RPMI8226 (cell line): ENCODE measurements around the gene CRK.
"Not testable (repeated sequence)": the region's sequence is repeated elsewhere in the genome, so short reads cannot be mapped to it uniquely, and the experiment has no call there.

Experiments used
- DNase-seq: peaks from one replicate; pipeline ENCODE4 v3.0.0-alpha.2; 2015

CRK gene

DNA sequence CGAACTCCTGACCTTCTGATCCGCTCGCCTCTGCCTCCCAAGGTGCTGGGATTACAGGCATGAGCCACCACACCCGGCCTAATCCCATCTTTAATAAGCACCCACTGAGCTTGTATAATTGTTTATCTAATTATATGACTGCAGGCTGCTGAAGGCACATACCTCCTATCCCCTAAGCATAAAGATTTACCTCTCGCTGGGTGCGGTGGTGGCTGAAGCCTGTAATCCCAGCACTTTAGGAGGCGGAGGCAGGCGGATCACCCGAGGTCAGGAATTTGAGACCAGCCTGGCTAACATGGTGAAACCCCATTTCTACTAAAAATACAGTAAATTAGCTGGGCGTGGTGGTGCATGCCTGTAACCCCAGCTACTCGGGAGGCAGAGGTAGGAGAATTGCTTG, 35.9 kb downstream of the CRK start:
- no peak for DNase-seq

DNA sequence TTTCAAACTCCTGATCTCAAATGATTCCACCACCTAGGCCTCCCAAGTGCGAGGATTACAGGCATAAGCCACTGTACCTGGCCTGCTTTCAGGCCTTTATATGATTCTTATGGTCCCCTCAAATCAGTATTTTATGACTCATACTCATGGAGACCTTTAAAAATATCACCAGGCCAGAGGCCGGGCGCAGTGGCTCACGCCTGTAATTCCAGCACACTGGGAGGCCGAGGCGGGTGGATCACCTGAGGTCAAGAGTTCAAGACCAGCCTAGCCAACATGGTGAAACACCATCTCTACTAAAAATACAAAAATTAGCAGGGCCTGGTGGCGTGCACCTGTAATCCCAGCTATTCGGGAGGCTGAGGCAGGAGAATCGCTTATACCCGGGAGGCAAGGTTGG, 37.6 kb downstream of the CRK start:
- DNase-seq: not testable (repeated sequence)

DNA sequence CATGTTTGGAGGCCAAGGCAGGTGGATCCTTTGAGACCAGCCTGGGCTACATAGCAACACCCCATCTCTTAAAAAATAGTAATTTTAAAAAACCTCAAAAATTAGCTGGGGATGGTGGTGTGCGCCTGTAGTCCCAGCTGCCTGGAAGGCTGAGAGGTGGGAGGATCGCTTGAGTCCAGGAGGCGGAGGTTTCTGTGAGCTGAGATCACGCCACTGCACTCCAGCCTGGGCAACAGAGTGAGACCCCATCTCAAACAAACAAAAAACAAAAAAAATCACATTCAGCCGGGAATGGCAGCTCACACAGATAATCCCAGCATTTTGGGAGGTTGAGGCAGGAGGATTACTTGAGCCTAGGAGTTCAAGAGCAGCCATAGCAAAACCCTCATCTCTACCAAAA, 39.6 kb downstream of the CRK start:
- no peak for DNase-seq

DNA sequence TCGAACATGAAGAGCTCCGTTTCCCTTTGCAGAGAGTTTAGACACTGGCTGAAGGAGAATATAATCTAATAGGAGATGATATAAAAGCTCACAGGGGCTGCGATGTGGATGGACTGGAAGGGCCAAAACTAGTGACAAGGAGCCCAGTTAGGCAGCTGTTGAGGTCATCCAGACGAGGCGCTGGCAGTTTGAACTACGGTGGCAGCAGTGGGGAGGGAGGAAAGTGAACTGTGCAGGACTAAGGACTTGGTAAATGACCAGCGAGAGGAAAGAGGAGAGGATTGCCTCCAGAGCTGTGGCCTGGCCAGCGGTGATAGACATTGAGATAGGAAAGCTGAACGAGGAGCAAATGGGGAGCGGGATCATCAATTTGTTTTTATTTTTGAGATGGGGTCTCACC, 41.4 kb downstream of the CRK start:
- no peak for DNase-seq

DNA sequence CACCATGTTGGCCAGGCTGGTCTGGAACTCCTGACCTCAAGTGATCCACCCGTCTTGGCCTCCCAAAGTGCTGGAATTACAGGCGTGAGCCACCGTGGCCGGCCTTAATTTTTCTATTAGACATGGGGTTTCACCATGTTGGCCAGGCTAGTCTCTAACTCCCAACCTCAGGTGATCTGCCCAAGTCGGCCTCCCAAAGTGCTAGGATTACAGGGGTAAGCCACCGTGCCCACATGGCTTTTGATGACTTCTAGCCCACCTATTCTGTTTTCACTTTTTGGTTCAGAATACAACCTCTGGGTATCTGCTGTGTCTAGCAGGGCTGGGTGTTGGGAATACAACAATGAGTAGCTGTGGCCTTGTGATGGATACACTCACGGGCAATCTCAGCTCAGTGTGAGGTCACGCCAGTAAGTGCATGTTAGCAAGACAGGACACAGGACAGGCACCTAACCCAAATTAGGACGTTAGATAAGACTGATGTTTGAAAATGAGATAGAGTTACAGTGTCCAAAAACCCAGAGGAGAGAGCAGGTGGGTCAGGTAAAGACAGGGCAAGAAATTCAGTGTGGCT, 41.9 kb downstream of the CRK start:
- no peak for DNase-seq

DNA sequence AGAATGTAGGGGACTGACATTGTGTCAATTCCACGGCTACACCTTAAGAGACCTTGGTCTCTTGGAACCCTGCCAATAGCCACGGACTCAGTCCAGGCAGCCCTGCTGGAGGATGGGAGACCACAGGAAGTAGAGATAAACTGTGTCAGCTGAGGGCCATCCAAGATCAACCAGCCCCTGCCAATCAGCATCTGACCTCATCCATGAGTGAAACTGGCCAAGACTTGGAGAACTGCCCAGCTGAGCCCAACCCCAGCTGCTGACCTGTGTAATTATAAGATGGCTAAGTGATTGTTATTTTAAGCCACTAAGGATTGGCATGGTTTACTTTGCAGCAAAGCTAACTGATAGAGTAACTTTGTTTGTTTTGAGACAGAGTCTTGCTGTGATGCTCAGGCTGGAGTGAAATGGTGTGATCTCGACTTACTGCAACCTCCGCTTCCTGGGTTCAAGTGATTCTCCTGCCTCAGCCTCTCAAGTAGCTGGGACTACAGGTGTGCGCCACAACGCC, 42.7 kb downstream of the CRK start:
- peak; percentile 95 for DNase-seq

DNA sequence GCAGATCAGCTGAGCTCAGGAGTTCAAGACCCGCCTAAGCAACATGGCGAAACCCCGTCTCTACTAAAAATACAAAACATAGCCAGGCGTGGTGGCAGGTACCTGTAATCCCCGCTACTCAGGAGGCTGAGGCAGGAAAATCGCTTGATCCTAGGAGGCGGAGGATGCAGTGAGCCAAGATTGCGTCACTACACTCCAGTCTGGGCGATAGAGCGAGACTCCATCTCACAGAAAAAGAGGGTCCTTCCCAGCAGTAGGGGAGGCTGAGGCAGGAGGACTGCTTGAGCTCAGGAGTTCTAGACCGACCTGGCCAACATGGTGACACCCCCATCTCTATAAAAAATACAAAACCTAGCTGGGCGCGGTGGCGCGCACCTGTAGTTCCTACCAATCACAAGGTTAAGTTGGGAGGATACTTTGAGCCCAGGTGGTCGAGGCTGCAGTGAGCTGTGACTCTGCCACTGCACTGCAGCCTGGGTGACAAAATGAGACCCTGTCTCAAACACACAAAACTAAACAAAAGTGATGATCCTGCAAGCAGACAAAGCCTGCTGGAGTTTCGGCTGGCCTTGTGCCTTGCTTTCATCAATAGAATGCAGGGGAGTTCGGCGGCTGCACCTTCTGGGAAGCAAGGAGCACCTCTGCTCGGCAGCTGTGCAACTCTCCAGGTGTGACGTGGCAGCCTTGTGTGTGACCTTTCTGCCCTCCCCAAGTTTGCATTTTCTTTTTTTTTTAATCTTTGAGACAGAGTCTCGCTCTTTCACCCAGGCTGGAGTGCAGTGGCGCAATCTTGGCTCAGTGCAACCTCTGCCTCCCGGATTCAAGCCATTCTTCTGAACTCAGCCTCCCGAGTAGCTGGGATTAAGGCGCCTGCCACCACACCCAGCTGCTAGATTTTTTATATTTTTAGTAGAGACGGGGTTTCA, 43.6 kb downstream of the CRK start:
- peak; percentile 89 for DNase-seq

DNA sequence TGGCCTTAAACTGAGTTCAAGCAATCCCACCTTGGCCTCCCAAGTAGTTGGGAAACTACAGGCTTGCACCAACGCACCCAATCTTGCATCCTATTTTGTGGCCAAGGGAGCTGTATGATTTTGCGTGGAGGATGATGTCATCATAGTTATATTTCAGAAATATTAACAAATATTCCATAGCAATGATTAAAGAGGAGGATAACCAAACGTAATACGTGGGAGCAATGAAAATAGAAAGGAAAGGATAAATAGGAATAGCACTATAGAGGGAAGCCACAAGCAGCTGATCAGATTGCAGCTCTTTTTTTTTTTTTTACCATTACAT, 53.8 kb downstream of the CRK start:
- no peak for DNase-seq

DNA sequence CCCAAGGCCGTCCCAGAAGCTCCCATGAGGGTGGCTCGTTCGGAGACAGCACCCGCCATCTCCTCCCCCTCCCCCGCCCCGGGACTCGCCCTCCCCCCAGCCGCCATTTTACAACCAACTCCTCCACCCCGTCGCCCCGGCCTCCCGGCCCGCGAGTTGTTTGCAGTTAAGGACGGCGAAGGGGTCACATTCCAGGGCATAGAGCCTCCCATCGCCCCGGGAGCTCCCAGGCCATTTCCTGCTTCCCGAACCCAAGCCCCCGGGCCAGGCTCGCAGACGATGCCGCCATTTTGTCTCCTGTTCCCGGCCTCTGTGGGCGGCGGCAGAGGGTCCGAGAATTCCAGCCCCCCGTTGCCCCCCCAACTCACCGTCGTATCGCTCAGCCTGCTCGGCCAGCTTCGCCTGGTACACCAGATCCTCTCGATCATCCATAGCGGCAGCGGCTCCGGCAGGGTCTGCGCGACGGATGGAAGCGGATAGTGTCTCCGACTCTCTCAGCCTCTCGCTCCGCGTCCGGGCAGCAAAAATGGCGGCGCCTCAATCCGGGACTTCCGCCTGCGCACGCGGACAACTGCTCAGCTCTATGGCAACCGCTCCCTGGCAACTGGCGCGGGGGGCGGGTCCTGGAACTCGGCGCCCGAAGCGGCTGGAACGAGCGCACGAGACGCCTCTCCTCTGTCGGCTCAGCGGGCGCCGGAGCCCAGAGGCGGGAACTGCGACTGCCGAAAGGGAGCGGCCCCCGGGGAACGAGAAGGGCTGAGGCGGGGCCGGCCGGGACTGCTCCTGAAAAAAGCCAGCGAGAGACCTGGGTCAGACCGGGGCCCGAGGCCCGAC, 56.1 kb downstream of the CRK start, which contains the start of gene YWHAE:
Gene YWHAE (minus strand): TSS at position 544 of the 834 bp plus-strand sequence. CDS start 112 bp downstream, at position 432.
- DNase-seq: peak; percentile 95

DNA sequence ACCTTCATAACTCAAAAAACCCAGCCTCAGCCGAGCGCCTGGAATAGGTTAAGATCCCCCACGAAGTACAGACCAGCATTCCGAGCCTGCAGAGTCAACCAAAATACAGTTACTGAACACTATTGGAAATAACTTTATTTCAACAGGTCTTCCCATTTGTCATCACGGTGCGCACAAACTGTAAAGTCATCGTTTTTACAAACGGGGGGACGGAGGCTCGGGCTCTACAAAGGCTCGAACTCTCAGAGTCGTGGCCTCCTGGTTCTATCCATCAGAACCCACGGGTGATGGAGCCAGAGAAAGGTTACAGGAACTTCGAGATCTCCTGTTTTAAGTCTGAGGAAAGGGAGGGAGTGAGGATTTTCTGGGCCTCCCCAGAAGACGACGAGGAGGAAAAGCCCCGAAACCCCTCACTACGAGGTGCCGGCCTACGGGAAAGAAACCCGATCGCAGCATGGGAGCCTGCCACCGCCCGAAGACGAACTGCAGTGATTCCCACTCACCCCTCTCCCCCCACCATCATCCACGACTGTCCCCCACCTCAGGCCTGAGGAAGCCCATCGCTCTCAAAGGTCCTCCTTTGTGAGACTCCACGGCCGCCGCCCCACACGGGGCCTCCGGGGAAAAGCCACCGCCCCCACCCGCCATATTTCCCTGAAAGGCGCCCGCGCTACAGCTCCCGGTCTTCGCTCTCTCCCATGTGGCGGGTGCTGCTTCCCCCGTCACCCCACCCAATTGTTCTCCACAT, 56.9 kb downstream of the CRK start:
- peak; percentile 48 for DNase-seq

DNA sequence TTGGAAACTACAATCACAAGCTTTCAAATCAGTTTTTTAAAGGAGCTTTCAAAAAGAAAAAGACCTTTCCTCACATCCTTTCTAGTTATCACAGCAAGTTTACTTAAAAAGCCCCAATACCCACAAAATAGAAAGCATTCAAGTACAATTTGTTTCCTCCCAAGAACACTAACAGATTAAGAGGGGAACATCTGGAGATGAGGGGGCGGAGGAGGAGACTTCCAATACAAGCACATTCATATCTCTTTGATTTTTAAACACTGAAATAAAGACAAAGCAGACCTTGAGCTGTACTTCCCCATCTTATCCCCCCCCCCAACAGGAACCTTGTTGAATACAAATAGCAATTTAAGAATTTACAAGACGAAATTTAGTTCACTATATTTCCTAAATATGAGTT, 58.0 kb downstream of the CRK start:
- no peak for DNase-seq

DNA sequence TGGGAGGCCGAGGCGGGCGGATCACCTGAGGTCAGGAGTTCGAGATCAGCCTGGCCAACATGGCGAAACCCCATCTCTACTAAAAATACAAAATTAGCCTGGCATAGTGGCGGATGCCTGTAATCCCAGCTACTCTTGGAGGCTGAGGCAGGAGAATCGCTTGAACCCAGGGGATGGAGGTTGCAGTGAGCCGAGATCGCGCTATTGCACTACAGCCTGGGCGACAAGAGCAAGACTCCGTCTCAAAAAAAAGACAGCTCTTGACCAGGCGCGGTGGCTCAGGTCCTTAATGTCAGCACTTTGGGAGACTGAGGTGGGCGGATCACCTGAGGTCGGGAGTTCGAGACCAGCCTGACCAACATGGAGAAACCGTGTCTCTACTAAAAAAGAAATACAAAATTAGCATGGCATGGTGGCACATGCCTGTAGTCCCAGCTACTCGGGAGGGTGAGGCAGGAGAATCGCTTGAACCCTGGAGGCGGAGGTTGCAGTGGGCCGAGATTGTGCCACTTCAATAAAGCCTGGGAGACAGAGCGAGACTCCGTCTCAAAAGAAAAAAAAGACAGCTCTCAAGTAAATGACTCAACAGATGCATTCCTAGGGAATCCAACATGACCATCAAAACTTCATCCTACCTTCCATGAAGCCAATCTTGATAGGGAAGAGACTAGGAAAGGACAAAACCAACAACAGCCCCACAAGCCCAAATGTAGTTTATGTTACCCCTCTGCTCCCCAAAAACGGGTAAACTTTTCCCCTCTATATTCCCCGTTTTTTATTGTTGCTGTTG, 60.0 kb downstream of the CRK start:
- DNase-seq: not testable (repeated sequence)

DNA sequence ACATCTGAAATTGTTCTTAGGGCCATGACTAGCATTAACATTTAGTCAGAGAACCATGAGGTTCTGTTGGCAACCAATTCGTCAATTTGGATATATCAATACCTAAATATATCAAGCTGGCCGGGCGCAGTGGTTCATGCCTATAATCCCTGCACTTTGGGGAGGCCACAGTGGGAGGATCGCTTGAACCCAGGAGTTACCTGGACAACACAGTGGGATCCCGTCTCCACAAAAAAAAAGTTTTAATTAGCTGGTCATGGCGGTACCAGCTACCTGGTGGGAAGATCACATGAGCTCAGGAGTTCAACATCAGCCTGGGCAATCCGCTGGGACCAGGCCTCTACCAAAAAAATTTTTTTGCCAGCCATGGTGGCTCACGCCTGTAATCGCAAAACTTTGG, 64.5 kb downstream of the CRK start:
- no peak for DNase-seq

DNA sequence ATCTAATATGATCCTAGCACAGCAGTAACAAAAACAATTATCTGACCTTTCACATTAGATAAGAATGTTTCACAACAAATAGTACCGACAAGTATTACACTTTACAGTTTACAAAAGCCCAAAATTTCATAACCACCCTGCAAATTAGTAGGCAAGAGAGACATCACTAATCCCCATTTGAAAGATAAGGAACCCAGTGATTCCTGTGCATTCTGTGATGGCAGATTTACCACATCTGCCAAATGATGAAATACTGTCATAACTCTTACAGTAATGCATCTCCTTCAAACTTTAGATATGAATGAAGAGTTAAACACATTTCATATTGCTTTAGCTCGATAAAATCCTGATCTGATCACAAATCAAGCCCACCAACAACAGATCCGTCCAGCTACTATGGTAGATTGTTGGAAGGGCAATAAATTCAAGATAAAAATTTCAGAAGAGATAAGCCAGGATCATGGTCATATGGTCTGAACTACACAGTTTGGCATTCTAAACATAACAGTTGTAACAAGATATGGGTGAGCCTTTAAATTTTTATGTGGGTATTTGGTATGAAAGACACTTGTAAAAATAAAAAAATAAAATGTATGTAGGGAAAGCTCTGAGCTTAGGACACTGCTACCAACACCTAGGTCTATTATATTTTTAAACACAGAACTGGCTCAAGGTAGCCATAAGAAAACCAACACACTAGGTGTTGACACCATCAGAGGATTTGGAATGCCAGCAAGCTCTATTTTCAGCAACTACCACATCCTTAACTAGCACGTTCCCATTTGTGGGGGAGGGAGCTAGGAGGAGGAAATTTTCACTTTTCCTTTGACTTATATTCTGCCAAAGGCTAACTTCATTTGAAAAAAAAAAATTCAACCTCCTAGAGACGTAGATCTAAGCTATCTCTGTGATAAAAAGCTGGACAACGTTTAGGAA, 65.3 kb downstream of the CRK start:
- no peak for DNase-seq

DNA sequence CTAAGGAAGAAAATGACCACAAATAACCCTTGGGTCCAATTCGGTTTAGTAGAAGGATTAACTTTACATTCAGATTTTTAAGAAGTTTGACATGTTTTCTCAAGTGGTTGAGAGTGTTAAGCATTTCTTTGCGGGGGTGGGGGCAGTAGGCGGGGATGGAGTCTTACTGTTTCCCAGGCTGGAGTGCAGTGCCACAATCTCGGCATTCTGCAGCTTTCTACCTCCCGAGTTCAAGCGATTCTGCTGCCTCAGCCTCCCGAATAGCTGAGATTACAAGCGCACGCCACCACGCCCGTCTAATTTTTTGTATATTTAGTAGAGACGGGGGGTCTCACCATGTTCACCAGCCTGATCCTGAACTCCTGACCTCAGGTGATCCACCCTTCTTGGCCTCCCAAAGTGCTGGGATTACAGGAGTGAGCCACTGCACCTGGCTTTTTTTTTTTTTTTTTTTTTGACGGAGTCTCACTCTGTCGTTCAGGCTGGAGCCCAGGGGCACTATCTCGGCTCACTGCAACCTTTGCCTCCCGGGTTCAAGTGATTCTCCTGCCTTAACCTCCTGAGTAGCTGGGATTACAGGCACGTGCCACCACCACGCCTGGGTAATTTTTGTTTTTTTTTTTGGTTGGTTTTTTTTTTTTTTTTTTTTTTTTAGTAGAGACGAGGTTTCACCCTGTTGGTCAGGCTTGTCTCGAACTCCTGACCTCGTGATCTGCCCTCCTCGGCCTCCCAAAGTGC, 68.4 kb downstream of the CRK start:
- not testable (repeated sequence) for DNase-seq

DNA sequence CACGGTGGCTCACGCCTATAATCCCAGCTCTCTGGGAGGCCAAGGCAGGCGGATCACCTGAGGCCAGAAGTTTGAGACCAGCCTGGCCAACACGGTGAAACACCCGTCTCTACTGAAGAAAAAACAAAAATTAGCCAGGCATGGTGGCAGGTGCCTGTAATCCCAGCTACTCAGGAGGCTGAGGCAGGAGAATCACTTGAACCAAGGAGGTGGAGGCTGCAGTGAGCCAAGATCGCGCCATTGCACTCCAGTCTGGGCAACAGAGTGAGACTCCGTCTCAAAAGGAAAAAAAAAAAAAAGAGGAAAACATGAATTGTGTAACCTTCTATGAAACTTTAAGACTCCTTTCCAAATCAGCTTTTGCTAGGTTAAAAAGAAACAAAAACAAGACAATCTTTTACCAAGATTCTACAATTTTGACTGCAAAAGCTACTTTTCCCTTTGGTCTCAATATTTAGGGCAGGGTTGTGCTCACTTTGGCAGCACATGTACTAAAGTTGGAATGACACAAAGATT, 69.3 kb downstream of the CRK start:
- DNase-seq: not testable (repeated sequence)

DNA sequence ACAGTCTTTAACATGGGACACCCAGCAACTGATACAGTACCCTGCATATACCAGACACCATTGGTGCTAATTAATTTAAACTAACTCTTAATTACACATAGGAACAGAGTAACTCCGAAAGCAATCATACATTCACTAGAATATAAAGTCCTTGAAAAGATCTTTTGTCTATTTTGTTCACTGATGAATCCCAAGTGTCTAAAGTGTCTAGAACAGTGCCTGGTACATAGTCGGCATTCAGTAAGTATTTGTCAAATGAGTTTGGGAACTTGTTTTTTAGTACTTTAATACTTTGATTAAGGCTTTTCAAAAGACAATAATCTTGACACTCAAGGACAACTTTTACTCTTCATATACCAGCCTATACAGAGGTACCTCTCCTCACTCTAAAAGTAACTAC, 69.8 kb downstream of the CRK start:
- no peak for DNase-seq

DNA sequence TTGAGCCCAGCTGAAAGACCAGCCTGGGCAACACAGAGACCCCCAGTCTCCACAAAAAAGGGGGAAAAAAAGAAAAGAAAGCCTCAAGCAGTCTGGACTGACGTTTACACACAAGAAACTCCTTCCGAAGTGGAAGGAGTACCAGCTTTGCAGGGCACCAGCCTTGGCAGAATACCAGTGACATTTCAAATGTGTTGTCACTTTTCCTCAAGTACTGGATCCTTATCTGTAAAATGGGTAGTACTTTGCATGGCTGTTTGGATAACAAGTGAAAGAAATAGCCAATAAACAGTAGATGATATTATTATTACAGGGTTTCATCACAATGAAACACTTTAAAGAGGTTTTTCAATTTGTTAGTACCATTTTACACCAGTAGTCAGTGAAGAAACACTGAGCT, 70.2 kb downstream of the CRK start:
- DNase-seq: no peak

DNA sequence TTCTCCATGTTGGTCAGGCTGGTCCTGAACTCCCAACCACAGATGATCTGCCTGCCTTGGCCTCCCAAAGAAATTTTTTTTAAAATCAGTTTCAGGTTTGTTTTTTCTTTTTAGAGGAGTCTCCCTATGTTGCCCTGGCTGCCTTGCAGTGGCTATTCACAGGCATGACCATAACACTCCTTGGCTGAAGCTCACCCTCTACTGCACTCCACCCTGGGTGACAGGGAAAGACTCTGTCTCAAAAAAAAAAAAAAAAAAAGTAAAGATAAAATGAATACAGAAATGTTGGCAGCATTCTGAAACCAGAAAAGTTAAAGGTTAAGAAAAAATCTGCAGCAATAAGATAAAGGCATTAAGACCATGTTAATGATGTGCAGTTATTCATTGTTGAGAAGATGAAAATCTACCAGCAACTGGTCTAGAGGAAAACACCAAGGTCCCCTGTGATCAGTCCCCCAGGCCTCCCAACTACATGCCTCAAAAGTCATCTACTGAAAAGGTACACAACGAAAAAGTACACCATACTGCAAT, 71.1 kb downstream of the CRK start:
- DNase-seq: no peak
